HG02759 (cell line): ENCODE data around the gene PSMB7.
"Not testable (repeated sequence)": the region's sequence is repeated elsewhere in the genome, so short reads cannot be mapped to it uniquely, and the experiment has no call there.

Experiments
- ATAC-seq: cut with Tn5 transposase; IDR thresholded peaks from one replicate; pipeline ENCODE4 v1.9.1; 2021; ENCODE audit warnings: mild to moderate bottlenecking, moderate library complexity; ENCODE audit not compliant: unreplicated experiment

PSMB7 gene

DNA sequence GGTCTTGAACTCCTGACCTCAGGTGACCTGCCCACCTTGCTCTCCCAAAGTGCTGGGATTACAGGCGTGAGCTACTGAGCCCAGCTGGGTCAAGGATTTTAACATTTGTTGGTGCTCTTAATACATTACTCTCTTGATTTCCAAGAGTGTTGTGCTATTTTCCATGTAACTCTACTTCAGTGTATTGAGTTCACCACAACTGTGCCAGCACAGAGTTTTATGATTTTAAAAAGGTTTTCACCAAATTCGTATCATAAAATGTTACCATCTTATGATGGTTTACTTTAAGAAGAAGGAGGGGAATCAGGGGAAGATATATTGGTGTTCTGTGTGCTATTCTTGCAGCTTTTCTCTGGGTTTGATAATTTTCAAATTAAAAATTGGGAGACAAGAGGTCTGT is 28.4 kb upstream of the PSMB7 start:
- no peak for ATAC-seq

DNA sequence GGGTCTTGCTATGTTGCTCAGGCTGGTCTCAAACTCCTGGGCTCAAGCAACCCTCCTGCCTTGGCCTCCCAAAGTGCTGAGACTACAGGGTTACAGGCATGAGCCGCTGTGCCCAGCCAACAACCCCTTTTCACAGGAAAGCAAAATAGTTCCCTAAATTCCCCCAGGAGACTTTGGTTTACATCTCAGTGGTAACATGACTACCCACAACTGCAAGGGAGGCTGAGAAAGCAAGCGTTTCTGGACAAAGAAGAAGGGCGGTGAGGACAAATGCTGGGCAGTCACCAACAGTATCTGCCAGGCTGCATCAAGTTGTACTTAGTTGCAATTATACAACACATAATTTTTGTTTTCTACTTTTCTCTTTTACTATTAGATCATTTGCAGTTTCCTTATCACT is 27.6 kb upstream of the PSMB7 start:
- ATAC-seq = no peak

DNA sequence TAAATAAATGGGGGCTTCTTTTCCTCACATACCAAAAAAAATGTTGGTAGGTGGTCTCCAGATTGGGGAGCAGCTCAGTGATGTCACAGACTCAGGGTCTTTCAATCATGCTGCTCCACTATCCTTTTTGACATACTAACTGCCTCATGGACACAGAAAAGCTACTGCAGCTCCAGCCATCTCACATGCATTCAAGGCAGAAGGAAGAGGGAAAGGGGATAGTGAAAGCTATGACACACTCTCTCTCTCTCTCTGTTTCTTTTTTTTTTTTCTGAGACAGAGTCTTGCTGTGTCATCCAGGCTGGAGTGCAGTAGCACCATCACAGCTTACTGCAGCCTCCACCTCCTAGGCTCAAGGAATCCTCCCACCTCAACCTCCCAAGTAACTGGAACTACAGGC is 27.1 kb upstream of the PSMB7 start:
- ATAC-seq = no peak

DNA sequence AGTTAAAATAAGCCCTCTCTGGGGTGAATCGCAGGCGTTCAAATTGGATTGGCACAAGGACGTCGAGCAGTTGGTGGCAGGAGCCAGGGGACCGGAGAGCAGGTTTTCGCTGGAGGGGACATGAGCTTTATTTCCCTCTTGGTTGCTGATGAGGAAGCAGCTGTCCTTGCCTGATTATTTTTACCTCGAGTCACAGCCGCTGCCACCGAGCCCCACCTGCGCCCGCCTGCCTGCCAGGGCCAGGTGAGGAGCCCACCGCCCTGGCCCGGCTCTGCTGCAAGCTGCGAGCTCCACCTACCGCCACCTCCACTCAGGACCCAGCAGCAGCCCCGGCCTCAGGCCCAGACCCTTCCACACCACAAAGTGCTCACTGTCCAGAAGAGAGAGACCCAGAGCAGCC is 26.0 kb upstream of the PSMB7 start:
- no peak for ATAC-seq

DNA sequence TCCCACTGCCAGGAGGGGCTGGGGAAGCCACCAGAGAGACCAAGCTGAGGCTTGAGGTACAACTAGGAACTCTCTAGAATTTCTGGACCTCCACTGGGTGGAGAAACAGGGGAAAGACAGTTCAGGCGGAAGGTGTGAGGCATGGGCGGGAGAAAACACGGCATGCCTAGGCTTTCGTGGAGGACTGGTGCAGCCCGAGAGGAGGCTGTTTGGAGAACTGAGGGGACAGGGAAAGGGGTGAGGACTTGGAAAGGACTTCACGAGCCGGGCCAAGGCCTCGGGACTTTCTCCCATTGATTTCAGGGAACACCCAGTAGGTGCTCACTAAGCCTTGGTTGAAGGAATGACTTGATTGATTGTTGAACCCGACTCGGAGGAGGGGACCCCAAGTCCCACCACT is 25.5 kb upstream of the PSMB7 start:
- ATAC-seq = no peak

DNA sequence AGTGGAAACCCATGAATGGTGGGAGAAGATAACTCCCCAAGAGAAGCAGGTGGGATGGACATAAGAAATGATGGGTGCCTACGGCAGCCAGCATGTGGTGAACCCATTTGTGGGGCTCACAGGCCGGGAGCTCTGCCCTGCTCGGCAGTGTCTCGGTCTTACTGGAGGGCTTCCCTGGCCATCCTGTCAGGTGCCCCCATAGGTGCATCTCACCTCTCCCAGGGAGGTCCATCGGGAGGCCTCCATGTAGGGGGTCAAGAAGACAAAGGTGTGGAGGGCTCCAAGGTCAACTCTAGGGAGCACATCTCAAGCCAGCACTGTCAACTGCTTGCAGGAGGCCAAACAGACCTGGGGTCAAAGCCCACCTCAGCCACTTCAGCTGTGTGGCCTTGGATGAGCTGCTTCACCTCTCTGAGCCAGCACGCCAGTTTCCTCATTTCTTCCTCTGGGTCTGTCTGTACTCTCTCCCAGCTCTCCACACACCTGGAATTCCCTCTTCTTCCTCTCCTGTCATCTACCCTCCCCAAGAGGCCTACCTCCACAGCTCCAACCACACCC is 24.5 kb upstream of the PSMB7 start:
- ATAC-seq = no peak

DNA sequence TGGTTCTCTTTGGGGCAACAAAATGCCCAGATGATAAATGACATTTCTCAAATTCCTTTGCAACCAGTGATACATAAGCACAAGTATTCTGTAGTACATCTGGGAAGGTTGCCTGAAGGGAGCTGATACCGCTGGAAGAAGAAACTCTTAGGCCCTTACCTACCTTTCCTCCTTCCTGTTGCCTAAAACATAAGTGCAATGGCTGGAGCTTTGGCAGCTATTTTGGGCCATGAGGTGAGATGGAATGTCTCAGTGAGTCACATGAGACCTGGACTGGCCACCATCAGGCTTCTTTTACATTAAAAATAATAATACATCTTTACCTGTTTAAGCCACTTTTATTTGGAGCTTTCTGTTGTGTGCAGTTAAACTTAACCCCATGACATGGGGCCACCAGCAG is 23.8 kb upstream of the PSMB7 start:
- no peak for ATAC-seq

DNA sequence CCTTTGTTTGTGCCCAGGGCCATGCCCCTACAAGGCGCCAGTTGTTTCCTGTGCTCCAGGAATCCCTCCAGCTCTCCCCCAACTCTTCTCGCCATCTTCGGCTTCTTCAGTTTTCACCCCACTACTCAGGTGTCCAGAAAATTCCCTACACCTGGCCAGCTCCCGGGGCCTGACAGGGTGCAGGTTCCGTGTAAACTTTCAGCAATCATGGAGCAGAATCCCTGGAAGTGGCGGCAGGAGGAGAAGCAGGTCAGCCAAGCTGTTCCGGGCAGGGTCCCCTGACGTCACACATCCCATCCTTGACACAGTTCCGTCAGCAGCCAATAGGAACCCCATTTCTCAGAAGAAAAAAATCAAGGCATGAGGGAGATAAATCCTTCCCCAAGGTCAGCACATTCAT is 22.8 kb upstream of the PSMB7 start:
- no peak for ATAC-seq

DNA sequence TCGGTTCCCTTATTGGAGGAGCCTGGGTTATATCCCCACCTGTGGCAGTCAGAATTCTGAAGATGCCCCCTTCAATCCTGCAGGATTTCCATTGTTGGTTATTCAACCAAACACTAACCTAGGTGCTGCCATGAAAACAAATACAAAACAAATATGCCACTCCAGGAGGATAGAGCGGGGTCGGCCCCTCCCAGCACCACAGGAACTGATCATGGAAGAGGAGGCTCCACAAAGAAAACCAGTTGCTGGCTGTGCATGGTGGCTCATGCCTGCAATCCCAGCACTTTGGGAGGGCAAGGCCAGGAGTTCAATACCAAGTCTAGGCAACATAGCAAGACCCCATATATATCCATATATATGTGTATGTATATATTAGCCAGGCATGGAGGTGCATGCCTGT is 21.8 kb upstream of the PSMB7 start:
- ATAC-seq = no peak

DNA sequence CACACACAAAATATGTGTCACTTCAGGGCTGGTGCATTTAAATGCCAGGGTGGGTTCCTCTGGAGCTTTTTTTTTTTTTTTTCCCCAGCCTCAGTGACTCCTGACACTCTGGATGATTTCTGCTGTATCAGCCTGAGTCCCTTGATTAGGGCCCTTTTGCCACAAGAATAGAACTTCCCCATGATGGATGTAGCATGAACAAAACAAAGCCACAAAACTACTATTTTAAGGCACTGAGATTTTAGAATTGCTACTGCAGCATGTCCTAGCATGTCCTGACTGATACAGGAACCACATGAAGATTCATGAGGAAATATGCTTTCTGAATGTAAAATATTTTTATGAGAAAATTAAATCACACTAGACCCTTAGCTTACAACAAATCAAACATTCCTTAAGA is 21.1 kb upstream of the PSMB7 start:
- ATAC-seq = no peak

DNA sequence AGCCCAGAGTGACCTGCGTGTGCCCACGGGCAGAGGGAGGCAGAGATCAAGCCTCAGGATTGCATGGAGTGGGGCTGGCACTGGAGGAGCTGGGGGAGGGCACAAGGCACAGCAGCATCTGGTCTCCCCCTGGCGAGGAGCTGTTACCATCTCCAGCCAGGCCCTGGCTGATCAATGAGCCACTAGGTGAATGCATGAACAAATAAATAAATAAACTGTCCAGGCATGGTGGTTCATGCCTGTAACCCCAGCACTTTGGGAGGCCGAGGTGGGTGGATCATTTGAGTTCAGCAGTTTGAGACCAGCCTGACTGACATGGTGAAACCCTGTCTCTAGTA is 14.3 kb upstream of the PSMB7 start:
- no peak for ATAC-seq

DNA sequence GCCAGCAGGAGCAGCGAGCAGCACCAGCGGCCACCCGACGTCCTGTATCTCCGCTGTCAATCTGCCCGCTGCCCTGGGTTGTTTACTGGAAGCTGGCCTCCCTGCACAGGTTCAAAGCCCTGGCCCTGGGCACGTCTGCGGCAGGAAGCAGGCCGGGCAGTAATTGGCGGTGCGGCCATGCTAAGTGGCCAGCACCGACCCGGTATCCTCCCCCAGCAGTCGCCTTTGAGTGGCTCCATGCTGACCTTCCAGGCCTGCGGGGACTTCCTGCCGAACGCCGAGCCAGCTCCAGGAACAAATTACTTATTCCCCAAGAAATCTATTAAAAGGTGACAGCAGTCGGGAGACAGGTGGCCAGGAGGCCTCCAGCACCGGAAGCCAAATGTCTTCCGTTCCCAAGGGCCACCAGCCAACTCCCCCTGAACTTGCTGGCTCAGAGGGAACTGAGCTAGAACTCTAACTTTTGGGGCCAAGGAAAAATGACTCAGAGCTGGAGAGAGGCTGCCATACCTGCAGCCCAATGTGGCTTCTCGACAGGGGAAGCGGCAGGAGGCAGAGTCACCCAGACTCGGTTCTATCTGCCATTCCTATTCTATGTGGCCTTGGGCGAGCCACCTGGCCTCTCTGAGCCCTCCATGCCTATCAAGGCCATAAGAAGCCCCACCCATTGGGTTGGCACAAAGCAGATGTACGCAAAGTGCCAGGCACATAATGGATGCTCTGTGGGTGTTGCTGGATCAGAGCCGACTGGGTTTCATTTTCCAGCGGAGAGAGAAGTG is 13.7 kb upstream of the PSMB7 start:
- ATAC-seq = no peak

DNA sequence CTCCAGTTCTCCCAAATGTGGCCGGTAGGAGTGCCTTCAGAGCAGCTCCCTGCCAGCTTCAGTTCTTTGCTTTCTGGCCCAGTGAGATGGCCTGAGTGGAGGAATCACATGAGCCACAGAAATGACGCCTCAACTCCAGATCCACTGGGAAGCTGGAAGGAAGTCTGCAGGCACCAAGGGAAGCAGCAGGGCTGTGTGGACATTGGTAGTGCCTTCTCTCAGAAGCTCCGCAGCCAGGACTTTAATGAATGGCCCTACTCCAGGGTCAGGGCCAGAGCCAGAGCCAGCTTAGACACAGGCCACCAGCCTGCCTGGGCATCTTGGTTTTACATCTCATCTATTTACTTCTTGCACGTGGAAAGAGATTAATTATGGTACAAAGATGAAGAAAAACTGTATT is 12.0 kb upstream of the PSMB7 start:
- no peak for ATAC-seq

DNA sequence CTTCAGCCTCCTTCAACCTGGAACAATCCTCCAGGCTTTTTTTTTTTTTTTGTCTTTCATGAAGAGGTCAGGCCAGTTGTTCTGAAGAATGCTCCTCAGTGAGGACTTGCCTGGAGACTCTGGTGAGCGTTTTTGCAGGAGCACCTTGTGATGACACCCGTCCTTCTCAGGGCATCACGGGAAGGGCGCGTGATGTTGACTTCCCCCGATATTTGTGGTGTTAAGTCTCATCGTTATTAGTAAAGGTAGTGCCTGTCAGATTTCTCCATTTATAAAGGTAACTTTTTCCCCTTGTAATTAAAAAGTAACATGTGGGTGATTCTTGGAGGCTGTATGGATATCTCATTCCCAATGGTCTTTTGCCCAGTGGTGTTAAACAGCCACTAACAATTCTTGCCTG is 11.1 kb upstream of the PSMB7 start:
- no peak for ATAC-seq

DNA sequence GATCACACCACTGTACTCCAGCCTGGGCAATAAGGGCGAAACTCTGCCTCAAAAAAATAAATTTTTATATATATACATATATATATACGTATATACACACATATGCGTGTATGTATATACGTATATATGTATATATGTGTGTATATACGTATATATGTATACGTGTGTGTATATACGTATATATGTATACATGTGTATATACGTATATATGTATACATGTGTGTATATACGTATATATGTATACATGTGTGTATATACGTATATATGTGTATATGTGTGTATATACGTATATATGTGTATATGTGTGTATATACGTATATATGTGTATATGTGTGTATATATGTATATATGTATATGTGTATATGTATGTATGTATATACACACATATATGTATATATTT is 10.5 kb upstream of the PSMB7 start:
- ATAC-seq = not testable (repeated sequence)

DNA sequence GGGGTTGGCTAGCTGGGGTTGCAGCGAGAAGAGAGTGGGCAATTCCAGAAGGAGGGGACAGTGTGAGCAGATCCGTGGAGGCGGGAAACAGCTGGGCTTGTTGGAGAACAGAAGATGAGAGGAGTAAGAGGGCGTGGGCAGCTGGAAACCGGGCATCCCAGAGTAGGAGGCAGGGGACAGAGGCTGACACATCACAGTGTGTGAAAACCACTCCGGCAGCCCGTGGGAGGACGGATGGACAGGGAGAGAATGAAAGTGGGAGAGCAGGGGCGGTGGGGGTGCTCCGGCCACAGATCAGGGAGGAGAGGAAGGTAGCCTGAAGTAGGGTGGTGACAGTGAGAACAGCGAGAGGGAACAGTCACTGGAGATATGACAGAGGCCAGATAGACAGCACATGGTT is 8.3 kb upstream of the PSMB7 start:
- ATAC-seq = no peak

DNA sequence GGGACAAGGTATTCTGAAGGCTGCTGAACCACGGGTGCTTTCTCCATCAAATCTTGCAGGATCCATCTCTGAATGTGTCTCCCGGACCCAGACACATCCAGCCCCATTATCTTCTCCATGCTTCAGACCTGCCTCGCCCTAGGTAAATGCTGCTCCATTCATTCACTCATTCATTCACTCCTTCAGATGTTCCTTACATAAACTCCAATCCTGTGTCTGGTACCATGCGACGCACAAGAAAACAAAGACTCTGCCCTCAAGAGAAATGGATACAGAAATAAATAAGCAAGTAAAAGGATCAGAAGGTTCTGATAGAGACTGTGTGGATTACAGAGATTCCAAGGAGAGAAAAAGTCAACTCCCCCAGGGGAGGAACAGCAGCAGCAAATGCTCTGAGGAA is 7.9 kb upstream of the PSMB7 start:
- no peak for ATAC-seq

DNA sequence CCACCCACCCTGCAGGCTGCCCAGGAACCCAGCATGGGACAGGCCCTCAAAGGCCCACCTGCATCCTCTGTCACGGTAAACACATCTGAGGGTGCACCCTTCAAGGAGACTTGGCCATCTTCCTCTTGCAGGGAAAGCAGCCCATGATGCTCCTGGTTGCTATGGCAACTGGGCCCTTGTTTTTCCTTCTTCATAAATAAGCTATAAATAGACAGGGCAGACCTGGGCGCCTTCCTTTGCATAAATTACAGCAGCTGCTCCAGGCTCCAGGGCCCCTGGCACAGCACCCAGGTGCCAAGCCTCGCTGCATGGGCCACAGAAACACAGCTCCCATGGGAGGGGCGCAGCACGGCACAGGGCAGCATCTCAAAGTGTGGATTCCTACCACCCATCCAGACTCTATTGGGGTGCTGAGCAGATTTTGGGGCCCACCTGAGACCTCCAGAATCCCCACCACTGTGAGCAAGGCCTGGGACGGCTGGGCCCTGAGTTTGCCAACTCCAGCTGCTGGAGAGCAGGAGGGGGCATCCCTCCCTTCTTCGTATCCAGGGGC is 5.8 kb upstream of the PSMB7 start:
- ATAC-seq = no peak

DNA sequence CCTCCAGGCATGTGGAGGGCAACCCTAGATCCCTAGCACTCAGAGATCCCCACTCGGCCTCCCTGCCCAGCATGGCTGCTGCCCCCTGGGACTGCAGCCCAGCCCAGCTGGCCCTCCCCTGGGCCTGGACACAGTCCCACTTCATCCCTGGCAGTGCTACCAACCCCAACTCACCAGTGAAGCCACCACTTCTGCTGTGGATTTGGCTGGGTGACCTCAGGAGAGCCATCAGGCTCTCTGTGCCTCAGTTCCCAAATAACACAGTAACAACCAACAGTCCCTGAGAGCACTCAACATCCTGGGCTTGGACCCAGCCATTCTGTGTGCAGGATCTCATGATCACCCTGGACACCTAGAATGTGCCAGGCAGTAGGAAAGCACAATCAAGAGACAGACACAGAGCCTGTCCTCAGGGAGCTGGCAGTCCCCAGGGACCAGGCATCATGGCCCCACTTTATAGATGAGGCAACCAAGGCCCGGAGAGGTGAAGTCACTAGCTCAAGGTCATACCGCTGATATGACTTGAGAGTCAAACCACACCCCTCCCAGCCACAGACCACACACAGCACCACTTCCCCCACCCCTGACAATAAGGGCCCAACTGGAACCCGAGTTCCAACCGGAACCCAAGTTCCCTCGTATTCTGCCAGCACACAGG is 4.7 kb upstream of the PSMB7 start:
- ATAC-seq = no peak

DNA sequence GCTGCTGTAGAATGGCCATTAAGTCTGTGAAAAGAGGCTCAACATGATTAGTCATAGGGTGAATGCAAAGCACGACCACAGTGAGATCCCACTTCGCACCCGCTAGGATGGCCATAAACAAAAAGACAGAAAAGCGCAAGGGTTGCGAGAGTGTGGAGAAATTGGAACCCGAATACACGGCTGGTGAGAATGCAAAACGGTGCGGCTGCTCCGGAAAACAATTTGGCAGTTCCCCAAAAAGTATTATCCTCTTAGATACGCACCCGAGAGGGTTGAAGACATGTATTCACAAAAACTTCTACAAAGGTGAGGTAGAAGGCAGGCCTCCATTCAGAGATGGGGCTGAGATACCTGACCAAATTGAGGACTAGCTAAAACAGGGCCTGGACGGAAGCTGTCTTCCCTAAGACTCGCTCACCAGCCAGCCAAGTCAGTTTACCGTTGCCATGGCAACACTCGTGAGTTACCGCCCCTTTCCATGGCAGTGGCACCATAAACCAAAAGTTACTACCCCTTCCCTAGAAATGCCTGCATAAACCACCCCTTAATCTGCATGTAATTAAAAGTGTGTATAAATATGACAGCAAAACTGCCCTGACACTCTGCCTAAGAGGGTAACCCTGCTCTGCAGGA is 726 bp upstream of the PSMB7 start:
- no peak for ATAC-seq

DNA sequence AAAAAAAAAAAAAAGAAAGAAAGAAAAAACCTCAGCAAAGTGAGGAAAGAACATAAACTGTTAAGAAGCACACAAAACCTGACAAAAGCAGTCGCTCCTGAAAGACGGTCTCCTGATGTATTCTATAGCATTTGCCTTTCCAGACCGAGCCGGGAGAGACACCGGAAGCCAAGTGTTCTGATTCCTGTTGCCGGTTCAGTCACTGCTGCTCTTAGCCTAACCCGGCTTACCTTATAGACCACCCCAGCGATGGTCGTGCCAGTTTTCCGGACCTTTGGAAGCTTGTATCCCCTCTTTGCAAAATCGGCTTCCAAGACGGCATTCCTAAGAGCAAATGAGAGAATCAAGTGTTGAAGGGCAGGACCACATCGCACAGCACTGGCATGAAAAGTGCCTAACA is 630 bp downstream of the PSMB7 start:
- no peak for ATAC-seq

DNA sequence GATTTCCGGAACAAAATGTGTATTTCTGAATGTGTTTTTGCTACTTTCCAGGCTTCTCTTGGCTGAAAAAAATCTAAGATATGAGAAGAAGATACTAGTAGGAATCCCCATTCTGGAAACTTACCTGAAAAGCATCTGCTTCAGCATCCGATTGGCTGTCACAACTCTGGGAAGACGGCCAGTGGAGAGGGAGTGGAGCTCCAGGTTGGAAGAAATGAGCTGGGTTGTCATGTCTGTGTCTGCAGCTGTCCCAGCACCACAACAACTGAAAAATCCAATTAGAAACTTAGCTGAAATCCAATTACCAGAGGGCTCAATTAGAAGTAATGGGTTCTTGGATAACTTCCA is 3.0 kb downstream of the PSMB7 start:
- ATAC-seq = no peak
